Choroid plexus epithelial cell (primary cell): ENCODE measurements around the gene ATRIP.

ENCODE experiments used
- DNase-seq: peaks from one replicate; pipeline ENCODE4 v3.0.0-alpha.2; 2010; ENCODE audit warnings: low read depth
- H3K4me3 ChIP-seq: 2 replicates; pipeline ENCODE4 v1.5.1; 2011; ENCODE audit warnings: low read depth, mild to moderate bottlenecking, control low read depth, low read length, moderate library complexity
- CTCF ChIP-seq: conservative IDR thresholded peaks from 2 replicates; pipeline ENCODE4 v1.5.1; 2011; ENCODE audit warnings: low read depth, mild to moderate bottlenecking, control low read depth, inconsistent platforms, low read length, moderate library complexity

The ATRIP gene

GRCh38 chr3:48504051-48504946 lies 57.8 kb downstream of the ATRIP start, which contains the start of gene SHISA5:
SHISA5 (minus strand) TSS chr3:48504174; CDS start chr3:48504094, 80 bp downstream.
- H3K4me3 ChIP-seq = peak within 1 kb of the TSS; percentile 74
- DNase-seq = peak; percentile 49
- no peak for TF ChIP-seq CTCF

GRCh38 chr3:48505146-48505545 lies 58.6 kb downstream of the ATRIP start:
- TF ChIP-seq CTCF = no peak
- no peak overlapping the region for H3K4me3 ChIP-seq
- no peak for DNase-seq

- no peak for TF ChIP-seq CTCF
- DNase-seq = no peak
- no peak overlapping the region for H3K4me3 ChIP-seq
These were observed 59.5 kb downstream of the ATRIP start for GRCh38 chr3:48505968-48506504.

GRCh38 chr3:48507256-48508061 lies 60.9 kb downstream of the ATRIP start:
- TF ChIP-seq CTCF = peak; percentile 60
- no peak overlapping the region for H3K4me3 ChIP-seq
- peak; percentile 68 for DNase-seq

GRCh38 chr3:48511551-48511950 lies 65.0 kb downstream of the ATRIP start:
- DNase-seq = no peak
- no peak overlapping the region for H3K4me3 ChIP-seq
- no peak for TF ChIP-seq CTCF

GRCh38 chr3:48514431-48515227 lies 68.1 kb downstream of the ATRIP start:
- no peak overlapping the region for H3K4me3 ChIP-seq
- TF ChIP-seq CTCF = no peak
- no peak for DNase-seq
